Esophagus squamous epithelium (tissue), 4 donors: ENCODE results near the gene SLC1A4.

Experiments
- CTCF ChIP-seq, 6 experiments: fragments of 450-650 bp in 4 of 6; fragments of 200-600 bp in 2 of 6; sonication (generic) in 2 of 6; IDR thresholded peaks; one replicate each; pipeline ENCODE4 v1.5.1; 2016 to 2019; ENCODE audit warnings: antibody characterized with exemption in 6 of 6, mild to moderate bottlenecking in 4 of 6, moderate library complexity in 4 of 6
- POLR2A ChIP-seq, 4 donors: fragments of 450-650 bp; IDR thresholded peaks; one replicate each; pipeline ENCODE4 v1.6.1; 2017; ENCODE audit warnings: antibody characterized with exemption in 4 of 4, mild to moderate bottlenecking in 4 of 4, moderate library complexity in 3 of 4

- TF ChIP-seq CTCF (IDR thresholded peaks at IDR 0.05) (no peak), POLR2A (IDR thresholded peaks at IDR 0.05) (no peak)
Observed at GRCh38 chr2:65055422-65056214, 66.4 kb downstream of the SLC1A4 start.
